CD14-positive monocyte (primary cell): ENCODE measurements around the gene ZBED1. TPM values are rescaled to one million over a fixed set of nuclear protein-coding genes. Genes with fewer than 3 reads are reported as not detected.
A peak's percentile ranks its signal among the peaks of the same experiment; 100 is the strongest.
"Not testable (repeated sequence)": the region's sequence is repeated elsewhere in the genome, so short reads cannot be mapped to it uniquely, and the experiment has no call there.

Experiments used
- DNase-seq, 3 donors: peaks; one replicate each; pipeline ENCODE4 v3.0.0-alpha.2; 2011 to 2022
- H2AFZ ChIP-seq: 2 replicates; pipeline ENCODE4 v1.6.0; 2012; ENCODE audit warnings: mild to moderate bottlenecking, low read depth, low read length, inconsistent platforms; ENCODE audit not compliant: insufficient read depth, poor library complexity, severe bottlenecking
- H3K27ac ChIP-seq, 2 donors: 1 replicate in 1 of 2; 2 replicates in 1 of 2; pipeline ENCODE4 v1.5.1; 2012 to 2013; ENCODE audit warnings: low read length in 2 of 2, control low read depth in 1 of 2, inconsistent platforms in 1 of 2, low read depth in 1 of 2, mild to moderate bottlenecking in 1 of 2
- H3K27me3 ChIP-seq, 2 donors: one replicate each; pipeline versions ENCODE4 v1.6.0 to v1.6.1; 2011 to 2013; ENCODE audit warnings: low read length in 2 of 2; ENCODE audit not compliant: control insufficient read depth in 2 of 2, insufficient read depth in 2 of 2
- H3K36me3 ChIP-seq, 2 donors: replicated peaks in 1 of 2; 1 replicate in 1 of 2; 2 replicates in 1 of 2; pipeline versions ENCODE4 v1.5.1 to v1.6.1; 2012 to 2013; ENCODE audit warnings: low read length in 2 of 2, control low read depth in 1 of 2, inconsistent platforms in 1 of 2, mild to moderate bottlenecking in 1 of 2; ENCODE audit not compliant: insufficient read depth in 2 of 2, control insufficient read depth in 1 of 2
- H3K4me1 ChIP-seq, 2 donors: 1 replicate in 1 of 2; 2 replicates in 1 of 2; pipeline versions ENCODE4 v1.5.1 to v1.6.1; 2012 to 2013; ENCODE audit warnings: low read length in 2 of 2, control low read depth in 1 of 2, inconsistent platforms in 1 of 2, mild to moderate bottlenecking in 1 of 2, moderate library complexity in 1 of 2; ENCODE audit not compliant: insufficient read depth in 2 of 2, control insufficient read depth in 1 of 2
- H3K4me2 ChIP-seq: replicated peaks from 2 replicates; pipeline ENCODE3; 2012; ENCODE audit warnings: low read length, moderate library complexity, mild to moderate bottlenecking; ENCODE audit not compliant: poor library complexity, severe bottlenecking; ENCODE audit errors: extremely low read depth
- H3K4me3 ChIP-seq, 3 experiments: fragments of 200-600 bp in 1 of 3; sonication (generic) in 1 of 3; replicated peaks in 1 of 3; 1 replicate in 2 of 3; 2 replicates in 1 of 3; pipeline ENCODE4 v1.5.1; 2011 to 2013; ENCODE audit warnings: low read length in 3 of 3, mild to moderate bottlenecking in 3 of 3, control low read depth in 2 of 3, low read depth in 2 of 3, inconsistent platforms in 1 of 3, moderate library complexity in 1 of 3
- H3K79me2 ChIP-seq: 2 replicates; pipeline ENCODE4 v1.6.0; 2012; ENCODE audit warnings: mild to moderate bottlenecking, control low read depth, inconsistent platforms, low read length, moderate library complexity; ENCODE audit not compliant: insufficient read depth
- H3K9ac ChIP-seq: 2 replicates; pipeline ENCODE4 v1.6.0; 2017; ENCODE audit warnings: low read length, mild to moderate bottlenecking; ENCODE audit not compliant: insufficient read depth, poor library complexity, severe bottlenecking
- H3K9me3 ChIP-seq, 2 donors: replicated peaks in 1 of 2; 1 replicate in 1 of 2; 2 replicates in 1 of 2; pipeline versions ENCODE4 v1.5.1 to v1.6.1; 2012 to 2013; ENCODE audit warnings: low read length in 2 of 2, control low read depth in 1 of 2; ENCODE audit not compliant: control insufficient read depth in 1 of 2, insufficient read depth in 1 of 2
- H4K20me1 ChIP-seq: 2 replicates; pipeline ENCODE4 v1.6.0; 2012; ENCODE audit warnings: mild to moderate bottlenecking, low read length, control low read depth, moderate library complexity; ENCODE audit not compliant: insufficient read depth
- H3K27ac Mint-ChIP-seq, 7 donors: one replicate each; pipeline ENCODE4 v1.8.0; 2020; ENCODE audit warnings: mild to moderate bottlenecking in 7 of 7, mixed read lengths in 7 of 7, moderate library complexity in 6 of 7, inconsistent platforms in 2 of 7
- H3K27me3 Mint-ChIP-seq, 3 donors: one replicate each; pipeline ENCODE4 v1.8.0; 2021 to 2022; ENCODE audit warnings: low read depth in 3 of 3, mild to moderate bottlenecking in 3 of 3, mixed read lengths in 3 of 3, moderate library complexity in 3 of 3, inconsistent platforms in 1 of 3
- H3K36me3 Mint-ChIP-seq, 2 donors: one replicate each; pipeline ENCODE4 v1.8.0; 2020; ENCODE audit warnings: mixed read lengths in 2 of 2, inconsistent platforms in 1 of 2, mild to moderate bottlenecking in 1 of 2
- H3K4me1 Mint-ChIP-seq: one replicate; pipeline ENCODE4 v1.8.0; 2020; ENCODE audit warnings: mild to moderate bottlenecking, mixed read lengths
- H3K4me3 Mint-ChIP-seq, 2 donors: one replicate each; pipeline ENCODE4 v1.8.0; 2020; ENCODE audit warnings: mild to moderate bottlenecking in 2 of 2, mixed read lengths in 2 of 2, moderate library complexity in 1 of 2
- H3K9me3 Mint-ChIP-seq, 7 donors: one replicate each; pipeline ENCODE4 v1.8.0; 2020 to 2022; ENCODE audit warnings: mixed read lengths in 7 of 7, mild to moderate bottlenecking in 6 of 7, moderate library complexity in 6 of 7, inconsistent platforms in 2 of 7
- WGBS: methylation state at CpG from one replicate; pipeline ENCODE4 v1.1.5; 2013; ENCODE audit warnings: missing lambda C conversion rate; ENCODE audit not compliant: insufficient coverage; 5-methylcytosine and 5-hydroxymethylcytosine counted together
- intact Hi-C, 2 donors: fragments of 100-400 bp; cut with micrococcal nuclease; formaldehyde crosslinking; loops; one replicate each; pipeline versions ENCODE4 v1.15.0 to v1.15.1; 2023
- polyA plus RNA-seq, 3 donors: library from polyadenylated mRNA; depleted of rRNA in 1 of 3; unstranded in 2 of 3; stranded (reverse) in 1 of 3; fragments of 300-500 nt in 2 of 3; fragments of >200 nt in 1 of 3; fragmentation: Illumina TruSeq in 2 of 3; gene quantifications; 1 replicate in 2 of 3; 2 replicates in 1 of 3; pipeline ENCODE4 v1.2.3, GENCODE V29; 2012 to 2021
- TF ChIP-seq, protein P1 (sequence below): fragments of 200-600 bp; IDR thresholded peaks from one replicate; pipeline ENCODE4 v1.8.0; 2022; ENCODE audit warnings: antibody characterized with exemption, mild to moderate bottlenecking

The ZBED1 gene
- polyA plus RNA-seq, 3 donors: 13.9 to 32.1 (median 23.1) TPM

- Mint-ChIP-seq H3K36me3 (peaks cover 5 to 9% of the 10 kb centered on the region in 2 donors), H3K27me3 (no peaks in the 10 kb centered on the region), H3K27ac (peak overlapping the region in 1 of 7 donors; percentile 3), H3K4me1 (no peaks in the 10 kb centered on the region), H3K9me3 (peaks cover under 1 to 9% (median 4%) of the 10 kb centered on the region in 7 donors), H3K4me3 (no peak overlapping the region)
- WGBS: 97% methylated on average over 14 of the region's 18 CpGs
- Histone ChIP-seq H3K4me3 (no peak overlapping the region), H3K27ac (no peak overlapping the region), H3K27me3 (no peaks in the 10 kb centered on the region), H3K4me1 (no peaks in the 10 kb centered on the region), H3K79me2 (peaks cover 23% of the 10 kb centered on the region), H3K9ac (no peak overlapping the region), H3K4me2 (no peak overlapping the region), H3K36me3 (peaks cover 0 to 8% of the 10 kb centered on the region in 2 donors), H2AFZ (no peak overlapping the region), H4K20me1 (peaks cover 88% of the 10 kb centered on the region), H3K9me3 (peaks cover 0 to 4% of the 10 kb centered on the region in 2 donors)
- DNase-seq: no peak
- intact Hi-C loops: no loop called here
- TF ChIP-seq, protein P1, sequence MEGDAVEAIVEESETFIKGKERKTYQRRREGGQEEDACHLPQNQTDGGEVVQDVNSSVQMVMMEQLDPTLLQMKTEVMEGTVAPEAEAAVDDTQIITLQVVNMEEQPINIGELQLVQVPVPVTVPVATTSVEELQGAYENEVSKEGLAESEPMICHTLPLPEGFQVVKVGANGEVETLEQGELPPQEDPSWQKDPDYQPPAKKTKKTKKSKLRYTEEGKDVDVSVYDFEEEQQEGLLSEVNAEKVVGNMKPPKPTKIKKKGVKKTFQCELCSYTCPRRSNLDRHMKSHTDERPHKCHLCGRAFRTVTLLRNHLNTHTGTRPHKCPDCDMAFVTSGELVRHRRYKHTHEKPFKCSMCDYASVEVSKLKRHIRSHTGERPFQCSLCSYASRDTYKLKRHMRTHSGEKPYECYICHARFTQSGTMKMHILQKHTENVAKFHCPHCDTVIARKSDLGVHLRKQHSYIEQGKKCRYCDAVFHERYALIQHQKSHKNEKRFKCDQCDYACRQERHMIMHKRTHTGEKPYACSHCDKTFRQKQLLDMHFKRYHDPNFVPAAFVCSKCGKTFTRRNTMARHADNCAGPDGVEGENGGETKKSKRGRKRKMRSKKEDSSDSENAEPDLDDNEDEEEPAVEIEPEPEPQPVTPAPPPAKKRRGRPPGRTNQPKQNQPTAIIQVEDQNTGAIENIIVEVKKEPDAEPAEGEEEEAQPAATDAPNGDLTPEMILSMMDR: no peak
Measured at GRCh38 chrX:2474963-2475726, 25.6 kb downstream of the ZBED1 start.

GRCh38 chrX:2474280-2474962 is 26.4 kb downstream of the ZBED1 start:
- Mint-ChIP-seq H3K4me3 (no peak overlapping the region), H3K27me3 (no peaks in the 10 kb centered on the region), H3K4me1 (no peaks in the 10 kb centered on the region), H3K9me3 (peaks cover 0 to 12% (median 0%) of the 10 kb centered on the region in 7 donors), H3K27ac (no peak overlapping the region), H3K36me3 (peaks cover 3 to 8% of the 10 kb centered on the region in 2 donors)
- Histone ChIP-seq H3K36me3 (peaks cover 0 to 1% of the 10 kb centered on the region in 2 donors), H2AFZ (no peak overlapping the region), H3K9ac (no peak overlapping the region), H3K9me3 (no peaks in the 10 kb centered on the region), H3K4me3 (no peak overlapping the region), H3K27ac (no peak overlapping the region), H4K20me1 (peaks cover 88% of the 10 kb centered on the region), H3K27me3 (no peaks in the 10 kb centered on the region), H3K4me2 (no peak overlapping the region), H3K79me2 (peaks cover 18% of the 10 kb centered on the region), H3K4me1 (no peaks in the 10 kb centered on the region)
- intact Hi-C loops: no loop called here
- no peak for DNase-seq
- 98% methylated on average over 19 of the region's 20 CpGs for WGBS
- TF ChIP-seq, protein P1: no peak

GRCh38 chrX:2473064-2473463 is 27.7 kb downstream of the ZBED1 start:
- H3K9me3 ChIP-seq, intact Hi-C loops, H3K27me3 ChIP-seq, H3K4me3 Mint-ChIP-seq, H3K36me3 Mint-ChIP-seq, H3K27ac Mint-ChIP-seq, H3K9ac ChIP-seq, H3K4me3 ChIP-seq, H3K27ac ChIP-seq, H3K4me1 Mint-ChIP-seq, H3K27me3 Mint-ChIP-seq, H3K9me3 Mint-ChIP-seq, H2AFZ ChIP-seq, DNase-seq, H3K4me2 ChIP-seq, H3K36me3 ChIP-seq, H3K4me1 ChIP-seq: not testable (repeated sequence)
- peaks cover 88% of the 10 kb centered on the region for H4K20me1 ChIP-seq
- WGBS: 93% methylated on average over 10 of the region's 15 CpGs
- H3K79me2 ChIP-seq: peaks cover 15% of the 10 kb centered on the region
